ENCODE results near the gene CREBZF. TPM values are rescaled to one million over a fixed set of nuclear protein-coding genes. Genes with fewer than 3 reads are reported as not detected.

Gene CREBZF
- total and polyA plus RNA-seq, 9 of the 15 experiments (the other 6 are each of a cell fraction or from before 2014, with no cell fraction given): 7.2 to 70.2 (median 40.5) TPM

- TF ChIP-seq HDAC2 (IDR thresholded peaks at IDR 0.05): no peak
- TF ChIP-seq RBM15 (IDR thresholded peaks at IDR 0.05; ENCODE audit: insufficient read depth, low read length): no peak
- TF ChIP-seq SMAD4 (CRISPR knock-in tag; conservative IDR thresholded peaks at IDR 0.05): no peak; the same call in 1 of the 2 replicates
- TF ChIP-seq PTTG1 (tag; IDR thresholded peaks at IDR 0.05; ENCODE audit: low read depth): no peak
- TF ChIP-seq ESRRA (IDR thresholded peaks at IDR 0.05; ENCODE audit: borderline replicate concordance, low read depth): no peak
- TF ChIP-seq MLLT1 (IDR thresholded peaks at IDR 0.05): peak in 1 of 2 experiments; percentile 78; a peak in 1 of 4 replicates
- TF ChIP-seq ZBTB26 (CRISPR knock-in tag; IDR thresholded peaks at IDR 0.05): no peak
- no peak for TF ChIP-seq DIDO1 (tag; IDR thresholded peaks at IDR 0.05; ENCODE audit: low read depth)
- TF ChIP-seq CHD1 (IDR thresholded peaks at IDR 0.05; ENCODE audit: low read length): no peak
- TF ChIP-seq MNT (conservative IDR thresholded peaks at IDR 0.05): peak; percentile 9 to 41; a peak in 2 of 4 replicates
- no peak for TF ChIP-seq TRIM25 (IDR thresholded peaks at IDR 0.05; ENCODE audit: borderline replicate concordance)
- no peak for TF ChIP-seq SAFB2 (IDR thresholded peaks at IDR 0.05; ENCODE audit: borderline replicate concordance, low read depth, low read length, severe bottlenecking)
- no peak for TF ChIP-seq MBD2 (IDR thresholded peaks at IDR 0.05; ENCODE audit: borderline replicate concordance, low read depth)
- no peak for TF ChIP-seq ZNF785 (CRISPR knock-in tag; IDR thresholded peaks at IDR 0.05)
- no peak for TF ChIP-seq ZNF764 (CRISPR knock-in tag; IDR thresholded peaks at IDR 0.05; ENCODE audit: low read depth)
- TF ChIP-seq HMG20A (CRISPR knock-in tag; conservative IDR thresholded peaks at IDR 0.05): no peak
- no peak for TF ChIP-seq TBP (optimal IDR thresholded peaks at IDR 0.05; ENCODE audit: low read depth, low read length)
- TF ChIP-seq TAF9B (IDR thresholded peaks at IDR 0.05; ENCODE audit: partially characterized antibody): no peak
- no peak; the same call in 1 of the 2 replicates for TF ChIP-seq ZBTB43 (CRISPR knock-in tag; IDR thresholded peaks at IDR 0.05)
Observed at GRCh38 chr11:85663753-85664614, 945 bp downstream of the CREBZF start (continued).

Data from K562 (cell line).